H9 (cell line): ENCODE measurements around the gene OR6C76. TPM values are rescaled to one million over a fixed set of nuclear protein-coding genes. Genes with fewer than 3 reads are reported as not detected.

ENCODE experiments used
- DNase-seq: peaks from one replicate; pipeline ENCODE4 v3.0.0-alpha.2; 2017
- H2AFZ ChIP-seq: one replicate; pipeline ENCODE4 v1.6.1; 2013; ENCODE audit warnings: mild to moderate bottlenecking, low read length, control low read depth, moderate library complexity
- H2AK5ac ChIP-seq: 2 replicates; pipeline ENCODE4 v1.6.1; 2013; ENCODE audit warnings: low read length, control low read depth, mixed read lengths; ENCODE audit not compliant: insufficient read length
- H2BK120ac ChIP-seq: one replicate; pipeline ENCODE4 v1.6.1; 2013; ENCODE audit warnings: low read depth, mild to moderate bottlenecking, low read length, control low read depth, inconsistent platforms; ENCODE audit not compliant: poor library complexity, severe bottlenecking
- H2BK12ac ChIP-seq: 2 replicates; pipeline ENCODE4 v1.6.1; 2013; ENCODE audit warnings: low read length, control low read depth, mixed read lengths, low read depth; ENCODE audit not compliant: insufficient read length
- H2BK15ac ChIP-seq: 2 replicates; pipeline ENCODE4 v1.6.1; 2013; ENCODE audit warnings: low read depth, low read length, control low read depth
- H2BK20ac ChIP-seq: one replicate; pipeline ENCODE4 v1.6.1; 2013; ENCODE audit warnings: low read depth, mild to moderate bottlenecking, low read length, control low read depth, inconsistent platforms; ENCODE audit not compliant: poor library complexity, severe bottlenecking
- H2BK5ac ChIP-seq: 2 replicates; pipeline ENCODE4 v1.6.1; 2013; ENCODE audit warnings: low read length, control low read depth, mixed read lengths; ENCODE audit not compliant: insufficient read length
- H3K14ac ChIP-seq: 2 replicates; pipeline ENCODE4 v1.6.1; 2013; ENCODE audit warnings: low read length, control low read depth; ENCODE audit not compliant: insufficient read depth
- H3K18ac ChIP-seq: 2 replicates; pipeline ENCODE4 v1.6.1; 2013; ENCODE audit warnings: low read depth, mild to moderate bottlenecking, mixed read lengths, low read length, control low read depth; ENCODE audit not compliant: insufficient read length
- H3K23ac ChIP-seq: 2 replicates; pipeline ENCODE4 v1.6.1; 2013; ENCODE audit warnings: low read length, control low read depth, mixed read lengths, low read depth; ENCODE audit not compliant: insufficient read length
- H3K23me2 ChIP-seq: 2 replicates; pipeline ENCODE4 v1.6.1; 2013; ENCODE audit warnings: low read depth, mild to moderate bottlenecking, mixed read lengths, low read length, control low read depth; ENCODE audit not compliant: insufficient read length, poor library complexity, severe bottlenecking
- H3K27ac ChIP-seq: 2 replicates; pipeline ENCODE4 v1.5.1; 2013; ENCODE audit warnings: low read length, control low read depth, mixed read lengths, low read depth; ENCODE audit not compliant: insufficient read length
- H3K27me3 ChIP-seq: 2 replicates; pipeline ENCODE4 v1.6.1; 2013; ENCODE audit warnings: low read length, control low read depth, inconsistent platforms; ENCODE audit not compliant: insufficient read depth
- H3K4ac ChIP-seq: 2 replicates; pipeline ENCODE4 v1.6.1; 2013; ENCODE audit warnings: low read depth, mild to moderate bottlenecking, control low read depth, inconsistent platforms, low read length, moderate library complexity
- H3K4me1 ChIP-seq: 2 replicates; pipeline ENCODE4 v1.6.1; 2013; ENCODE audit warnings: low read length, control low read depth, inconsistent platforms; ENCODE audit not compliant: insufficient read depth
- H3K4me2 ChIP-seq: 2 replicates; pipeline ENCODE4 v1.6.1; 2013; ENCODE audit warnings: low read length, control low read depth, mixed read lengths; ENCODE audit not compliant: insufficient read length, insufficient read depth
- H3K56ac ChIP-seq: 2 replicates; pipeline ENCODE4 v1.6.1; 2013; ENCODE audit warnings: low read depth, mild to moderate bottlenecking, mixed read lengths, low read length, control low read depth; ENCODE audit not compliant: insufficient read length
- H3K79me1 ChIP-seq: 2 replicates; pipeline ENCODE4 v1.6.1; 2013; ENCODE audit warnings: low read depth, mild to moderate bottlenecking, moderate library complexity, low read length, control low read depth, inconsistent platforms; ENCODE audit not compliant: insufficient read depth, poor library complexity, severe bottlenecking
- H3K79me2 ChIP-seq: 2 replicates; pipeline ENCODE4 v1.6.1; 2013; ENCODE audit warnings: low read length, control low read depth, inconsistent platforms; ENCODE audit not compliant: insufficient read depth
- H3K9ac ChIP-seq: 2 replicates; pipeline ENCODE4 v1.6.1; 2013; ENCODE audit warnings: low read length, control low read depth, mixed read lengths; ENCODE audit not compliant: insufficient read length; ENCODE audit errors: extremely low read depth
- H3K9me3 ChIP-seq: one replicate; pipeline ENCODE4 v1.6.1; 2013; ENCODE audit warnings: low read depth, low read length, inconsistent platforms; ENCODE audit not compliant: control insufficient read depth
- H3T11ph ChIP-seq: one replicate; pipeline ENCODE4 v1.6.1; 2013; ENCODE audit warnings: mild to moderate bottlenecking, low read length, control low read depth, inconsistent platforms
- H4K20me1 ChIP-seq: one replicate; pipeline ENCODE4 v1.6.1; 2013; ENCODE audit not compliant: control insufficient read depth, insufficient read length, insufficient read depth
- H4K5ac ChIP-seq: 2 replicates; pipeline ENCODE4 v1.6.1; 2013; ENCODE audit warnings: low read depth, mild to moderate bottlenecking, mixed read lengths, low read length, control low read depth; ENCODE audit not compliant: insufficient read length
- H4K8ac ChIP-seq: replicated peaks from 2 replicates; pipeline ENCODE4 v1.6.1; 2013; ENCODE audit warnings: low read length, control low read depth, mixed read lengths, low read depth; ENCODE audit not compliant: insufficient read length
- H4K91ac ChIP-seq: 2 replicates; pipeline ENCODE4 v1.6.1; 2013; ENCODE audit warnings: low read depth, mild to moderate bottlenecking, moderate library complexity, mixed read lengths, low read length, control low read depth; ENCODE audit not compliant: insufficient read length
- H3K27ac Mint-ChIP-seq, 3 experiments: 2 replicates in 2 of 3; 3 replicates in 1 of 3; pipeline ENCODE4 v1.8.0; 2020 to 2021; ENCODE audit warnings: mixed read lengths in 3 of 3, mild to moderate bottlenecking in 1 of 3, moderate library complexity in 1 of 3
- H3K27me3 Mint-ChIP-seq: 2 replicates; pipeline ENCODE4 v1.8.0; 2021; ENCODE audit warnings: low read depth, mild to moderate bottlenecking, moderate library complexity, mixed read lengths
- H3K36me3 Mint-ChIP-seq, 3 experiments: 2 replicates in 2 of 3; 3 replicates in 1 of 3; pipeline ENCODE4 v1.8.0; 2020 to 2021; ENCODE audit warnings: low read depth in 3 of 3, mixed read lengths in 3 of 3; ENCODE audit not compliant: insufficient read depth in 1 of 3
- H3K4me1 Mint-ChIP-seq, 2 experiments: 2 replicates each; pipeline ENCODE4 v1.8.0; 2020; ENCODE audit warnings: mixed read lengths in 2 of 2
- H3K4me3 Mint-ChIP-seq, 2 experiments: 2 replicates in 1 of 2; 3 replicates in 1 of 2; pipeline ENCODE4 v1.8.0; 2020 to 2021; ENCODE audit warnings: mild to moderate bottlenecking in 2 of 2, mixed read lengths in 2 of 2, moderate library complexity in 1 of 2
- H3K9me3 Mint-ChIP-seq, 2 experiments: 2 replicates in 1 of 2; 3 replicates in 1 of 2; pipeline ENCODE4 v1.8.0; 2020; ENCODE audit warnings: mild to moderate bottlenecking in 2 of 2, mixed read lengths in 2 of 2, moderate library complexity in 1 of 2
- WGBS: extraction: QIAGEN DNeasy Blood & Tissue Kit; methylation state at CpG from one replicate; pipeline ENCODE4 v1.1.7; 2013; ENCODE audit warnings: missing lambda C conversion rate, low lambda C conversion rate, mixed read lengths; ENCODE audit not compliant: insufficient read length; ENCODE audit errors: extremely low coverage; 5-methylcytosine and 5-hydroxymethylcytosine counted together
- total RNA-seq: library from RNA; stranded (reverse); gene quantifications from 2 replicates; pipeline ENCODE4 v1.2.1, GENCODE V29; 2021
- TF ChIP-seq, protein P1 (sequence below): fragments of 200-600 bp; sonication (generic); conservative IDR thresholded peaks from 3 replicates; pipeline ENCODE4 v1.8.0; 2021; ENCODE audit warnings: antibody characterized with exemption, mild to moderate bottlenecking

OR6C76 gene
- total RNA-seq, 1 experiment from 2014 or later: not detected

GRCh38 chr12:55416961-55417360 is 9.1 kb upstream of the OR6C76 start:
- no peak overlapping the region for H3K23ac ChIP-seq
- Mint-ChIP-seq H3K36me3 (no peaks in the 10 kb centered on the region), H3K27ac (no peak overlapping the region), H3K4me3 (no peak overlapping the region), H3K4me1 (peaks cover 0 to 6% of the 10 kb centered on the region in 2 experiments; a peak in 2 of 4 replicates), H3K9me3 (no peaks in the 10 kb centered on the region; a peak in 1 of 5 replicates), H3K27me3 (no peaks in the 10 kb centered on the region)
- no peak overlapping the region for H3K9ac ChIP-seq
- no peak overlapping the region for H3K4me2 ChIP-seq
- WGBS: no CpG with 5 or more reads among the region's 1 CpG
- H3K4ac ChIP-seq: no peak overlapping the region
- no peak overlapping the region for H4K91ac ChIP-seq
- no peak for DNase-seq
- H3T11ph ChIP-seq: no peak overlapping the region
- H3K9me3 ChIP-seq: no peaks in the 10 kb centered on the region
- H2BK20ac ChIP-seq: no peak overlapping the region
- no peaks in the 10 kb centered on the region for H3K79me1 ChIP-seq
- no peak overlapping the region for H4K5ac ChIP-seq
- H3K27ac ChIP-seq: no peak overlapping the region
- TF ChIP-seq, protein P1, sequence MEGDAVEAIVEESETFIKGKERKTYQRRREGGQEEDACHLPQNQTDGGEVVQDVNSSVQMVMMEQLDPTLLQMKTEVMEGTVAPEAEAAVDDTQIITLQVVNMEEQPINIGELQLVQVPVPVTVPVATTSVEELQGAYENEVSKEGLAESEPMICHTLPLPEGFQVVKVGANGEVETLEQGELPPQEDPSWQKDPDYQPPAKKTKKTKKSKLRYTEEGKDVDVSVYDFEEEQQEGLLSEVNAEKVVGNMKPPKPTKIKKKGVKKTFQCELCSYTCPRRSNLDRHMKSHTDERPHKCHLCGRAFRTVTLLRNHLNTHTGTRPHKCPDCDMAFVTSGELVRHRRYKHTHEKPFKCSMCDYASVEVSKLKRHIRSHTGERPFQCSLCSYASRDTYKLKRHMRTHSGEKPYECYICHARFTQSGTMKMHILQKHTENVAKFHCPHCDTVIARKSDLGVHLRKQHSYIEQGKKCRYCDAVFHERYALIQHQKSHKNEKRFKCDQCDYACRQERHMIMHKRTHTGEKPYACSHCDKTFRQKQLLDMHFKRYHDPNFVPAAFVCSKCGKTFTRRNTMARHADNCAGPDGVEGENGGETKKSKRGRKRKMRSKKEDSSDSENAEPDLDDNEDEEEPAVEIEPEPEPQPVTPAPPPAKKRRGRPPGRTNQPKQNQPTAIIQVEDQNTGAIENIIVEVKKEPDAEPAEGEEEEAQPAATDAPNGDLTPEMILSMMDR: no peak
- H3K4me1 ChIP-seq: no peaks in the 10 kb centered on the region
- no peak overlapping the region for H2AFZ ChIP-seq
- no peak overlapping the region for H2BK120ac ChIP-seq
- H3K23me2 ChIP-seq: no peaks in the 10 kb centered on the region
- H3K27me3 ChIP-seq: no peaks in the 10 kb centered on the region
- no peaks in the 10 kb centered on the region for H3K79me2 ChIP-seq
- H2BK5ac ChIP-seq: no peak overlapping the region
- H2BK12ac ChIP-seq: no peak overlapping the region
- no peak overlapping the region for H3K18ac ChIP-seq
- H4K20me1 ChIP-seq: no peaks in the 10 kb centered on the region
- no peak overlapping the region for H3K56ac ChIP-seq
- no peak overlapping the region for H4K8ac ChIP-seq
- no peak overlapping the region for H2BK15ac ChIP-seq
- H2AK5ac ChIP-seq: no peak overlapping the region
- H3K14ac ChIP-seq: no peak overlapping the region
